Osteocyte (in vitro differentiated cells): ENCODE results near the gene PLEKHH3. TPM values are rescaled to one million over a fixed set of nuclear protein-coding genes. Genes with fewer than 3 reads are reported as not detected.
A peak's percentile ranks its signal among the peaks of the same experiment; 100 is the strongest.

Experiments used
- DNase-seq: peaks from one replicate; pipeline ENCODE4 v3.0.0; 2021; ENCODE audit warnings: mixed read lengths; ENCODE audit not compliant: unreplicated experiment; ENCODE audit errors: extremely low spot score
- H3K27ac Mint-ChIP-seq: one replicate; pipeline ENCODE4 v1.8.0; 2021; ENCODE audit warnings: mild to moderate bottlenecking, mixed read lengths; ENCODE audit not compliant: unreplicated experiment
- H3K27me3 Mint-ChIP-seq: one replicate; pipeline ENCODE4 v1.8.0; 2021; ENCODE audit warnings: mixed read lengths; ENCODE audit not compliant: unreplicated experiment
- H3K36me3 Mint-ChIP-seq: one replicate; pipeline ENCODE4 v1.8.0; 2021; ENCODE audit warnings: mixed read lengths; ENCODE audit not compliant: unreplicated experiment
- H3K4me1 Mint-ChIP-seq: one replicate; pipeline ENCODE4 v1.8.0; 2021; ENCODE audit warnings: mixed read lengths; ENCODE audit not compliant: unreplicated experiment
- H3K4me3 Mint-ChIP-seq: one replicate; pipeline ENCODE4 v1.8.0; 2021; ENCODE audit warnings: mild to moderate bottlenecking, moderate library complexity, mixed read lengths; ENCODE audit not compliant: unreplicated experiment
- H3K9me3 Mint-ChIP-seq: one replicate; pipeline ENCODE4 v1.8.0; 2021; ENCODE audit warnings: mixed read lengths; ENCODE audit not compliant: unreplicated experiment
- CTCF ChIP-seq: fragments of 200-600 bp; sonication (generic); IDR thresholded peaks from 2 replicates; pipeline ENCODE4 v1.5.0; 2021; ENCODE audit warnings: antibody characterized with exemption, mild to moderate bottlenecking, moderate library complexity
- long read RNA-seq: library from polyadenylated mRNA; unstranded; transcript quantifications from one replicate; pipeline ENCODE4 v2.0.0, GENCODE V29; 2021
- total RNA-seq: library from RNA; stranded (reverse); gene quantifications from 2 replicates; pipeline ENCODE4 v1.2.1, GENCODE V29; 2021

PLEKHH3 gene
- 26.7 and 28.9 TPM in 2 replicates for total RNA-seq
- long read RNA-seq, partial matches to known transcripts = 0 of 1 reads
- long read RNA-seq, other reads (novel, unspliced or antisense) = 1 of 1 reads

GRCh38 chr17:42676424-42677011 lies at the start of gene PLEKHH3:
Gene PLEKHH3 (minus strand): TSS chr17:42676994. CDS start chr17:42676563, 431 bp downstream.
- Mint-ChIP-seq H3K36me3 (peaks cover 4% of the 10 kb centered on the region), H3K4me3 (peak within 1 kb of the TSS; percentile 86), H3K9me3 (no peaks in the 10 kb centered on the region), H3K27me3 (no peaks in the 10 kb centered on the region), H3K27ac (peak within 1 kb of the TSS; percentile 95), H3K4me1 (peaks cover 42% of the 10 kb centered on the region)
- DNase-seq = no peak
- peak; percentile 32 for TF ChIP-seq CTCF

DNA sequence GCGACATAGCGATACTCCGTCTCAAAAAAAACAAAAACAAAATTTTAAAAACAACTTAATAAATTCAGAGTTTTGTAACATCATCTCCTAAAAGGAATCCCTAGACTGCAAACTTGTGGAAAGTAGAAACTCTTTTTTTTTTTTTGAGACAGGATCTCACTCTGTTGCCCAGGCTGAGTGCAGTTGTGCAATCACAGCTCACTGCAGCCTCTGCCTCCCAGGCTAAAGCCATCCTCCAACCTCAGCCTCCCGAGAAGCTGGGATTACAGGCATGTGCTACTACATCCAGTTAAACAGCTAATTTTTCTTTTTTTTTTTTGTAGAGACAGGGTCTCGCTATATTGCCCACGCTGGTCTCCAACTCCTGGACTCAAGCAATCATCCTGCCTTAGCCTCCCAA lies 48.3 kb upstream of the PLEKHH3 start:
- Mint-ChIP-seq H3K27me3 (no peaks in the 10 kb centered on the region), H3K4me3 (no peak overlapping the region), H3K9me3 (no peaks in the 10 kb centered on the region), H3K27ac (no peak overlapping the region), H3K36me3 (peaks cover 35% of the 10 kb centered on the region), H3K4me1 (no peaks in the 10 kb centered on the region)
- DNase-seq = no peak
- TF ChIP-seq CTCF = no peak

- Mint-ChIP-seq H3K9me3 (no peaks in the 10 kb centered on the region), H3K4me1 (no peaks in the 10 kb centered on the region), H3K27me3 (no peaks in the 10 kb centered on the region), H3K4me3 (no peak overlapping the region), H3K27ac (no peak overlapping the region), H3K36me3 (peaks cover 41% of the 10 kb centered on the region)
- DNase-seq = no peak
- TF ChIP-seq CTCF = no peak
Measured at GRCh38 chr17:42723636-42724035, 46.8 kb upstream of the PLEKHH3 start.

GRCh38 chr17:42720996-42721583 lies 44.3 kb upstream of the PLEKHH3 start:
- peak; percentile 76 for TF ChIP-seq CTCF
- Mint-ChIP-seq H3K4me1 (no peaks in the 10 kb centered on the region), H3K4me3 (no peak overlapping the region), H3K9me3 (no peaks in the 10 kb centered on the region), H3K27me3 (no peaks in the 10 kb centered on the region), H3K36me3 (peaks cover 52% of the 10 kb centered on the region), H3K27ac (no peak overlapping the region)
- no peak for DNase-seq

- no peak for TF ChIP-seq CTCF
- no peak overlapping the region for H3K27ac Mint-ChIP-seq
- no peak for DNase-seq
- peaks cover 64% of the 10 kb centered on the region for H3K36me3 Mint-ChIP-seq
- H3K4me3 Mint-ChIP-seq = no peak overlapping the region
- no peaks in the 10 kb centered on the region for H3K9me3 Mint-ChIP-seq
- H3K4me1 Mint-ChIP-seq = no peaks in the 10 kb centered on the region
- no peaks in the 10 kb centered on the region for H3K27me3 Mint-ChIP-seq
Measured at GRCh38 chr17:42709561-42709960, 32.8 kb upstream of the PLEKHH3 start.
